Adrenal gland (tissue), 12 donors: ENCODE results near the gene YIPF7. TPM values are rescaled to one million over a fixed set of nuclear protein-coding genes. Genes with fewer than 3 reads are reported as not detected.

Experiments
- DNase-seq, 7 donors: peaks; one replicate each; pipeline ENCODE4 v3.0.0-alpha.2; 2019 to 2020
- H3K27ac ChIP-seq, 5 donors: fragments of 200-600 bp; sonication (generic) in 4 of 5; 1 replicate in 3 of 5; 2 replicates in 2 of 5; pipeline versions ENCODE4 v1.5.1 to v1.8.0; 2016 to 2020; ENCODE audit warnings: mild to moderate bottlenecking in 1 of 5
- H3K27me3 ChIP-seq: fragments of 200-600 bp; 2 replicates; pipeline ENCODE4 v1.8.0; 2021
- H3K36me3 ChIP-seq, 2 donors: fragments of 200-600 bp; replicated peaks in 1 of 2; 1 replicate in 1 of 2; 2 replicates in 1 of 2; pipeline versions ENCODE4 v1.5.1 to v1.8.0; 2018 to 2022
- H3K4me1 ChIP-seq, 2 donors: fragments of 200-600 bp; replicated peaks in 1 of 2; 1 replicate in 1 of 2; 2 replicates in 1 of 2; pipeline versions ENCODE4 v1.5.1 to v1.8.0; 2018 to 2021
- H3K4me3 ChIP-seq, 4 donors: fragments of 200-600 bp; sonication (generic) in 3 of 4; one replicate each; pipeline ENCODE4 v1.5.1; 2016 to 2018
- H3K9me3 ChIP-seq, 3 donors: fragments of 200-600 bp; sonication (generic) in 1 of 3; replicated peaks in 1 of 3; 1 replicate in 2 of 3; 2 replicates in 1 of 3; pipeline versions ENCODE4 v1.5.1 to v1.8.0; 2016 to 2021
- CTCF ChIP-seq, 6 experiments: fragments of 450-650 bp in 4 of 6; fragments of 200-600 bp in 2 of 6; sonication (generic) in 1 of 6; IDR thresholded peaks; 1 replicate in 5 of 6; 2 replicates in 1 of 6; pipeline versions ENCODE4 v1.5.1 to v1.8.0; 2016 to 2021; ENCODE audit warnings: antibody characterized with exemption in 6 of 6, mild to moderate bottlenecking in 2 of 6, moderate library complexity in 1 of 6
- POLR2A ChIP-seq, 2 donors: fragments of 450-650 bp; IDR thresholded peaks; one replicate each; pipeline ENCODE4 v1.6.1; 2017; ENCODE audit warnings: antibody characterized with exemption in 2 of 2, mild to moderate bottlenecking in 2 of 2, moderate library complexity in 1 of 2
- WGBS, 4 donors: extraction: QIAGEN DNeasy Blood & Tissue Kit in 2 of 4; methylation state at CpG; one replicate each; pipeline versions ENCODE4 v1.1.5 to v1.1.7; 2013 to 2017; 5-methylcytosine and 5-hydroxymethylcytosine counted together
- intact Hi-C, 2 donors: fragments of 100-400 bp; cut with DNase I; formaldehyde crosslinking; loops; one replicate each; pipeline versions ENCODE4 v1.14.1 to v1.15.0; 2022 to 2023
- polyA plus RNA-seq, 3 donors: library from polyadenylated mRNA; stranded (reverse); fragments of 200-250 nt in 2 of 3; fragments of 350-450 nt in 1 of 3; fragmentation: Illumina TruSeq in 1 of 3; extraction: RNeasy Lipid Tissue Mini Kit (QIAGEN cat#74804) in 1 of 3; gene quantifications; one replicate each; pipeline ENCODE4 v1.2.3, GENCODE V29; 2013 to 2014
- total RNA-seq, 9 donors: library from RNA; depleted of rRNA in 4 of 9; stranded (reverse); fragments of >200 nt in 4 of 9; fragments of 120-200 nt in 1 of 9; fragmentation: NEBNext Ultra II Directional in 1 of 9; extraction: Animal tissue kit (Norgen Biotek cat#: 25700) in 1 of 9; gene quantifications; one replicate each; pipeline versions ENCODE4 v1.1.0 to v1.2.4, GENCODE V29; 2013 to 2023
- donor health status: healthy with polysubstance abuse.
- donor health status: Bipolar disorder and iron deficiency.
- donor health status: DM: yes; HTN: yes; CAD: no.
- donor health status: DM: no; HTN: no; CAD: no.
- donor health status: DM: no; HTN: no; CAD: no.
- donor health status: DM: yes; HTN: yes; CAD: no.

The YIPF7 gene
- total and polyA plus RNA-seq, 12 donors = 0.07 to 0.72 TPM; not detected in 10

GRCh38 chr4:44671636-44672035 lies 20.2 kb upstream of the YIPF7 start:
- no peaks in the 10 kb centered on the region for H3K36me3 ChIP-seq
- no peak overlapping the region for H3K27ac ChIP-seq
- H3K27me3 ChIP-seq = no peaks in the 10 kb centered on the region
- H3K9me3 ChIP-seq = no peaks in the 10 kb centered on the region
- H3K4me3 ChIP-seq = no peak overlapping the region
- H3K4me1 ChIP-seq = no peaks in the 10 kb centered on the region
- TF ChIP-seq CTCF (IDR thresholded peaks at IDR 0.05) (no peak), POLR2A (IDR thresholded peaks at IDR 0.05) (no peak)
- 75 to 88% (median 78%) methylated on average over 3 of the region's 3 CpGs for WGBS, 4 donors
- DNase-seq = no peak
- intact Hi-C loops = no loop called here

- Histone ChIP-seq H3K27ac (no peak overlapping the region), H3K36me3 (no peaks in the 10 kb centered on the region), H3K9me3 (no peaks in the 10 kb centered on the region), H3K27me3 (no peaks in the 10 kb centered on the region), H3K4me1 (no peaks in the 10 kb centered on the region), H3K4me3 (no peak overlapping the region)
- WGBS, 4 donors = 64 to 76% (median 75%) methylated on average over 4 of the region's 4 CpGs
- TF ChIP-seq CTCF (IDR thresholded peaks at IDR 0.05) (no peak), POLR2A (IDR thresholded peaks at IDR 0.05) (no peak)
- no peak for DNase-seq
- intact Hi-C loops = no loop called here
Measured at GRCh38 chr4:44670506-44671199, 19.2 kb upstream of the YIPF7 start.

- Histone ChIP-seq H3K4me3 (no peak overlapping the region), H3K4me1 (no peaks in the 10 kb centered on the region), H3K36me3 (no peaks in the 10 kb centered on the region), H3K27ac (no peak overlapping the region), H3K9me3 (no peaks in the 10 kb centered on the region), H3K27me3 (no peaks in the 10 kb centered on the region)
- no peak for DNase-seq
- 34 to 50% (median 41%) methylated on average over 2 of the region's 2 CpGs for WGBS, 4 donors
- TF ChIP-seq POLR2A (IDR thresholded peaks at IDR 0.05) (no peak), CTCF (IDR thresholded peaks at IDR 0.05) (no peak)
- intact Hi-C loops = no loop called here
Measured at GRCh38 chr4:44668526-44668925, 17.1 kb upstream of the YIPF7 start.

- DNase-seq = no peak
- WGBS, 4 donors = 88 to 92% (median 90%) methylated on average over 12 to 20 of the region's 20 CpGs
- intact Hi-C loops = no loop called here
- Histone ChIP-seq H3K36me3 (no peaks in the 10 kb centered on the region), H3K9me3 (no peaks in the 10 kb centered on the region), H3K27ac (no peak overlapping the region), H3K27me3 (no peaks in the 10 kb centered on the region), H3K4me1 (no peaks in the 10 kb centered on the region), H3K4me3 (no peak overlapping the region)
- TF ChIP-seq POLR2A (IDR thresholded peaks at IDR 0.05) = no peak
- no peak for TF ChIP-seq CTCF (IDR thresholded peaks at IDR 0.05)
Measured at GRCh38 chr4:44663539-44664263, 12.3 kb upstream of the YIPF7 start.
